NCI-H146 treated with DMSO at 0.1 percent for 48 hours (cell line): Measurements from ENCODE around the gene BBX.

Source experiments
- DNase-seq: peaks from one replicate; lab custom pipeline; 2025; ENCODE audit not compliant: unreplicated experiment; lab: John Stamatoyannopoulos, UW

The BBX gene

DNA sequence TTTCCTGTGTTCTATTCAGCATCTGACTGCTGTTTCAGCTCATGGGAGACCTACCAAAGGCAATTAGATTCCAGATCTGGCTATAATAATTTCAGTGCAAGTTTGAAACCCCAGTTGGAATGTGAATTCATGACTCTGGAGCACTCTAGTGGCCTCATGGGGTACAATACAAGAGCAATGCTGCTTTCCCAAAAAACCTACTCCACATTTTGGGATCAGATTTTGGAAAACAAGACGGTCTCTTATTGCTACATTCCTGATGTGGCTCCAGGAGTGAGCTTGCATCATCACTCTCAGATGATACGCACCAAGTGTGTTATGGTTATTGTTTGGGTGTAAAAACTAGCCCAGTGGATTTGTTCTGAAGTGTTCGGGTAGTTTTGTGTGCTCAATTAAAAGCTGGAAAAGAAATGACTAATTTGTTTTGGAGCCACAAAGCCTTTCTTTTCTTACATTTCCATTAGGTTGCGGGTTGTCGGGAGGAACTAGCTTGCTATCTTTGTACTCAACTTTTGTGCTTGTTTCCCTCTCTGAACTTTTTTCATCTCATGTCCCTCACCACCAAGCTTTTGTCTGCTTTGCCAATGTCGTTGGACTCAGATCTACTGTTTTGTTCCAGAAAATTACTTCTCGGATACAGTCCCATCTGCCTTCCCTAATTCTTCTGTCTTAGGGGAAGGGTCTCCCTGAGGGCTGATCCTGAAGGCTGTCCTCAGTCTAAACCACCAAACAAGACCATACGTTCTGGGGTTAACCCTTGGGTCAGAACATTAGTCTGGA lies 272.1 kb downstream of the BBX start:
- no peak for DNase-seq

DNA sequence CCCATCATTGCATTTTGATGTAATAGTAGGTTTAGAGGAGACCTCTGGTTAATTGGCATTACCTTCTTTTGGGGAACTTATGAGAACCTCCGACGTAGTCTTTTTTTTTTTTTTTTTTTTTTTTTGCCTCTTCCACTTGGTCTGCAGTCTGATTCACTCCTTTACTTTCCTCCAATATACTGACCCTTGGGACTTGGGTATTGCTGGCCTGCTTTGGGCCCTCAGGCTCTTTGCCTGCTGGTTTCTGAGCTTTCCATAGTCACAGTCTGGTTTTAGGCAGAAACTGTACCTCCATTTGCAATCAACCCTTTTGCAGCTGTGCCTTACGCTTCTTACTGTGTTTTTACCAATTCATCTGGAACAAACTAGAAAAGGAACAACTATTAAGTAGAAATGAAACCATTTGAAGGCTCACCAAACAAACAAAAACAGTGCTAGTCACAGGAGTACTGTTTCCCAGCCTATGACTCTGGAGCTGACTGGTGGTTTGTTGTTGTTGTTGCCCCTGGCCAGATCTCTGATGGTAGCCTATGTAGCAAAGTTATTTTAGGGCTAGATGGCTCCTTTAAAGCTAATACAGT lies 272.8 kb downstream of the BBX start:
- no peak for DNase-seq

DNA sequence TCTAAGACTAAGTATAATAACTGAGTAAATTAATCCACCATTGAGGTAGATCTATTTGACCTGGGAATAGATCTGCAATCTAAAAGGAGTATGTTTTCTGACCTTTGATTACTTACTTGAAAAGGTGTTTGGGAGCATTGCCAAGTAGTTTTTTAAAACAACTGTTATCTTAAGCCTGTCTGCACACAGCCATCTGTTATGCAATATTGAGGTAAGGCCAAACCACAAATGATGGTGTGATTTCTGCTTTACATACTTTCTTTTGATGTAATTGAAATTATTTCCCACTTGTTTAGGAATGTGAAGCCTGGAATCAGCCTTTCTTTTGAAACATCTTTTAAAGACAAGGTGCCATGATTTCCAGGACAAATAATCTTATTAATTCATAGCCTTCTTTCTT lies 274.0 kb downstream of the BBX start:
- no peak for DNase-seq

- DNase-seq, result no peak
Observed at GRCh38 chr3:107797586-107797985, 274.8 kb downstream of the BBX start.

GRCh38 chr3:107798381-107798780 lies 275.6 kb downstream of the BBX start:
- no peak for DNase-seq

DNA sequence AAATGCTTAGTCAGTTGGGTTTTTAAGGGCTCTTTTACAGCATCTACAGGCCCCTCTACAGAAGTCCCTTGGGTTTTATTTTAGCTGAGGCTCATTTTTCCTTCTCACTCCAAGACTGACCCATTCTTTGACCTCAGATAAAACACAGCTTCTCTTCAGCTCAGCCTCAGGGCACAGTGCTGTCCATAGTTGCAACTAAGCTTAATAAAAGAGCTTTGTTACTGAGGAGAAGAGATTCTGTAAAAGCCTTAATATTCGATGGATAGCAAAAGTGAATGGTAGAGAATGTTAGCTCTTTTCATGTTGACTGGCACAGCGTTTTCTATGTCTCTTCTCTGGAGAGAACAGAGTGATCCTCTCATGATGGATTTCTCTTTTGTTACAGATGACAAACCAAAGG lies 277.9 kb downstream of the BBX start:
- no peak for DNase-seq

DNA sequence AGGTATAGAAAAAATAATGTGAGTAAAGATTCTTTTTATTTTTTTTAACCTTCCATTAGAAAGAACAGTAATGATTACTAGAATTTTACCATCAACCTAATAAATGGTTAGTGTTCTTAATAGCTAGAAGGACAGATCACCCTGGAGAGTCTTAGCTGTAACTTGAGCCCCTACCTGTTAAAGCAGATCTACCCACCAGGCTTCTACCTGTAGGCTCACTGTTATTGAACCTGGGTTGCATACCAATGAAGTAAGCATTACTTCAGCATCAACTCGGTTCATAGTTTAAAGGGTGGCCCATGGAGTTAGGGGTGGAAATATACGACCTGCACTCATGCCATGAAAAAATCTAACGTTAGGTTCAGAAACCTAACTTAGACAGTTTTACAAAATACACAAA lies 280.4 kb downstream of the BBX start:
- DNase-seq, result no peak

DNA sequence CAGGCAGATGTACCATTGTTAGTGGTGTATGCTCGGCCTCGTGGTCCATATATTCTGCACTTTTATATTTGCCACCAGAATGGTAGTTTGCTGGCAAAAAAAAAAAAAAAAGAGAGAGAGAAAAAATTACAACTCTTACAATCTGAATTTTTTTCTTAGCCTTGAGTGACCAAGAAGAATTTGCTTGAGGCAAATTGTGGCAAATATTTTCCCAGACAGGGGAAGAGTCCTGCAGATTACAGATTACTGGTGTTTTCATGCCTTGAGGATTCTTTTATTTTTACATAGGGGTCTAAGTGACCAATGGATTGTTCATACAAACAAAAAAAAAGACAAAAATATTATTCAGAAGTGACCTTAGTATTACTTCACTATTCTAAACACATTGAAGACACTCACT lies 283.3 kb downstream of the BBX start:
- DNase-seq, result no peak

DNA sequence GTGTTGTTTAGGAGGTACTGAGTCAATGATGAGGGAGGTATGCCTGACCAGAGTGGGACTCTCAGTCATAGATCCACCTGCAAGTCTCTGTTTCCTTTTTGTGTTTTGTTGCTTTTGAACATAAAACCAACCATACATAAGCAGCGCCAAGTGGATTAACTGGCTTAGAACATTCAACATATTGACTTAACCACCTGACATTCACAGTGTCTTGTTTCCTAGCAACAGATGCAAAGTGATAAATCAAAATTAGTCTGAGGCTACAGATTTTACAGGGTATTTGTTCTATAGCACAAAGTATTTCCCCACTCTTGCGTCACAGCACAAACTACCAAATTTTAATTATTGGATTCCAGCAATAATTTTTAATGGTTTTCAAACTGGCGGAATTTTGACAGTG lies 283.8 kb downstream of the BBX start:
- DNase-seq, result no peak

DNA sequence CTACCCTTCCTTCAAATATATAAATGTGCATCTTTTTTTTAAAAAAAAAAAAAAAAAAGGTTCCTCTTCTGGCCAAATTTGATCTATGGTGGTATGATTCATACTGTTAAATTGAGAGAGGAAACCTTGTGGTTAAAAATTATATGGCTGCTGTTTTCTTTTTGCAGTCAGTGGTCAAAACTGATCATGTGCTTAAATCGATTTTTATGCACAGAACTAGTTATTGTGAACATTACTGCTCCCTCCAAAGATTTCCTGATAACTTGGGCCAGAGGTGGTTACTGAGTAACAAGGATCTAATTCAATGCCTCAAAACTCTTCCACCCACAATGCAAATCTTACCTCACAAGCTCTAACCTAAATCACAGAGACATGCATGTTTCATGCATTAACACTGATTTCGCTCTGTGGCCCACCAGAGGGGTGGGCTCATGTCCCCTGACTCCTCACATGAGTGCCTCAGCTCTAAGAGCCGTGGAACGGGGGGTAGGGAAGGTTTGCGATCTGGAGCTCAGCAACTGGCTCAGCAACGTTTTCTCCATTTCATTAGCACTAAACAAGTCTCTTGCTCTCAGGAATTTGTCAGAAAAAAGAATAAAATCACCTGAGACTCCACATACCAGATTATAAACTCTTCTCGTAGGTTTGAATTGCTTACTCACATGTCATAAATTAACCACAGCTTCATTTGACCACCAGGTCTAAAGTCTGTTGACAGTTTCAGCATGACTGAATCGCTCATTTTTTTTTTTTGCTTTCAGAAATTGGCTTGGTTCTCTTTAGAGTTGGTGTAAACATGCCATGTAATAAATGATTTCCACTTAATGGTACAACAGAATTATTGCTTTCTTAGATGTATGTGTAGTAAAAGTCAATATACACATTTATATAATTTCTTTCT lies 287.7 kb downstream of the BBX start:
- DNase-seq, result no peak

DNA sequence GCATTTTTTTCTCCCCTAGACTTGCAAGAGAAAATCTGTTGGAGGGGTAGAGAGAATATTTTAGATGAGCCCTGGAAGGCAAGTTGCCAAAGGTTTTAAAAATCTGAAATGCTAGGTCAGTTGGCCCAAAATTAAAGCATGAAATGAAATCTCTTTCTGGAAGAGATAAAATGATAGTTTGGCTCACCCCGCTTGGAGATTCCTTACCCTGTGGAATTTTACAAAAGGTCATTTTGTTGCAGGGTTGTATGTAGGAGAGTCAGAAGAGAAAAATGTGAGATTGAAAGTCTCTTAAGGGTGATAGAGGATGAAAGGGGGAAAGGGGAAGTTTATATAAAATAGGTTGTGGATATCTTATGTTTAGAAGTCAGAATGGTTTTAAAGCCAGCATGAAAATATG lies 290.3 kb downstream of the BBX start:
- DNase-seq, result no peak

- DNase-seq, result no peak
Observed at GRCh38 chr3:107816107-107816506, 293.3 kb downstream of the BBX start.

- no peak for DNase-seq
Observed at GRCh38 chr3:107817076-107817475, 294.3 kb downstream of the BBX start.

GRCh38 chr3:107818025-107818424 lies 295.3 kb downstream of the BBX start:
- DNase-seq, result no peak

DNA sequence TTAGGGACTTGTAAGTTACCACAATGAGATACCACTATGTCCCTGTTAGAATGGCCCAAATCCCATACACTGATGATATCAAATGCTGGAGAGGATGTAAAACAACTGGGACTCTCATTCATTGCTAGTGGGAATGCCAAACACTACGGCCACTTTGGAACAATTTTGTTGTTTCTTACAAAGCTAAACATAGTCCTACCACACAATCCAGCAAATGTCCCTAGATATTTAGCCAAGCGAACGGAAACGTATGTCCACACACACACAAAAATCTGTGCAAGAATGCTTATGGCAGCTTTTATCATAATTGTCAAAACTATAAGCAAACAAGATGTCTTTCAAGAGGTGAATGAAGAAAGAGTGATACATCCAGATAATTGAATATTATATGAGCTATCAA lies 296.9 kb downstream of the BBX start:
- no peak for DNase-seq

DNA sequence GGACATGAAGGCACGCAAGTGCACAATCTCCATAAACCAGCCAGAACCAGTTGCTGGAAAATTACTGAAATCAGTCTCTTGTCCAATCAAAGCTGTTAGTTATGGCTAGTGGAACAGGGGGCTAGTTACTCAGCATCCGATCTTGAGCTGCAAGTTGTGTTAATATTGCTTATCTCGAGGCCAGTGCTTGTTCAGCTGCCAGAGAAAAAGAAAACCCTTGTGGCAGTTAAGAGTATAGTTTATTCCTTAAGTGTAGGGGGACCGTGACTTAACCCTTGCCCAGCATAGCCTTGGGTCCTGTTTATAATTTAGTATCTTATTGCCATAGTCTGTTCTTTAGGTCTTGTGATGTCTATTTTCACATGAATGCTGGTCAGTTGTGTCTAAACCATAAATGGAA lies 299.5 kb downstream of the BBX start:
- DNase-seq, result no peak

- peak; percentile 36 for DNase-seq
Observed at GRCh38 chr3:107824822-107825371, 302.1 kb downstream of the BBX start.

- DNase-seq, result no peak
Observed at GRCh38 chr3:107825556-107825955, 302.8 kb downstream of the BBX start.

- DNase-seq, result no peak
Observed at GRCh38 chr3:107826727-107827126, 304.0 kb downstream of the BBX start.

DNA sequence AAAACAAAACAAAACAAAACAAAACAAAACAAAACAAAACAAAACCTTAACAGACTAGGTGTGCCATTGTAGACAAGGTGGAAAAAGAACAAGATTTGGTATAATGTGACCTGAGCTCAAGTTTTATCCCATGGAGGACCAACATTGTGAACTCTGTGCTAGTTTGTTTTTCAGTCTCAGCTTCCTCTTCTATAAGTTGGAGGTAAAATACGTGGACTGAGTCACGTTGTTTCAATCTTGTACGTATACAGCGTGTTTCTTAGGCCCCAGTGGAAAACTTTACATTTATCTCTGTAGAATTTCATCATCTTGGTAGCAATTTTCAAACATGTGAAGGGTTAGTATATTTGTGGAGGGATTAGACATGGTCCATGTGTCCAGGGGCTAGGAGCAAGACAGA lies 306.4 kb downstream of the BBX start:
- DNase-seq, result no peak

DNA sequence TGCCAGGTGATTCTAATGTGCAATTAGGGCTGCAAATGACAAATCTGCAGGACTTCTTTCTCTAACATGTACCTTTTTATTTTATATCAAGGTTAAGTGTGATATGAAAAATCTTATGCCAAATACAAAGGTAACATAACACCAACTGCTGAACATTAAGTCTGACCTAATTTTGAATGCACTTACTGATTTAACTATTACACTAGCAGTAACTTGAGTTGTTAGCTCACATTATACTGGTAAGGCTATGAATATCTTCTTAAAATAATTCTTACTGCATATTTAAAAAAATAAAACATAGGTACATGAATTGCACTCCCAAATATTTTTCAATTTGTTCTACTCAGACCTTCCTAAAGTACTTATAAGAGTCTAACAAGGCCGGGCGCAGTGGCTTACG lies 308.8 kb downstream of the BBX start:
- no peak for DNase-seq

DNA sequence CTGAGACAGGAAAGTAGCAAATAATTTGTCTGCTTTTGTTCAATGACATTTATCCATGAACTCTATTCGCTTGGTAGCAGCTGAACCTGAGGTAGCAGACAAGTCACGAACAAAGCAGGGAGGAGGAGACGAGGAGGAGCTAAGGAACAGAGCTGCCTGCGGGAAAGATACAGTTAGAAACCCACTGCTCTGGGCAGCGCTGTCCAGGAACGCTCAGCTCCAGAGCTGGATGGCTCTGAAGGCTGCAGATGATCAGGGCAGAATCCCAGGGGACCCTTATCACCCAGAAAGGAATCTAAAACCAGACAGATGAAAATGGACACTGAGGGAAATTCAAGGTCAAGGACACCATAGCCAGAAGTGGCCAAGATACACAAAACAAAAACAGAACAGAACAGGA lies 310.3 kb downstream of the BBX start:
- DNase-seq, result no peak
